ENCODE data around the gene KCNA10.

DNA sequence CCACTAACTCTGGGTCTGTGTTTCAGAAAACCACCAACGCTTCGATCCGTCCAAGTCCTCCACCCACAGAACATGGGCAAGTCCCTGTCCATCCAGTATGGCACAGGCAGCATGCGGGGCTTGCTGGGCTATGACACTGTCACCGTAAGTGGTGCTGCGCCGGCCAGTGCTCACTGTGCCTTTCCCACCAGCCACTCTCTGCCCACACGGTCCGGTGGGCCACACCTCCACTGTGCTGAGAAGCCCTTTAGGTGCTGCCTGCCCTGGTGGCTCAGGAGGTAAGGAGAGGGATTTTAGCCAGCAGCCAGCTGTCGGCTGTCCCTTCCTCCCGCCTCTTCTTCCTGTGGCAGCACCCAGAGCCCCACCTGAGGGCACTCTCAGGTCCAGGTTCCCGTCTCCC, 34.2 kb downstream of the KCNA10 start:
- TF ChIP-seq POLR2A (IDR thresholded peaks at IDR 0.05) (no peak), POLR2AphosphoS5 (IDR thresholded peaks at IDR 0.05) (no peak)
- TF ChIP-seq, protein P1, sequence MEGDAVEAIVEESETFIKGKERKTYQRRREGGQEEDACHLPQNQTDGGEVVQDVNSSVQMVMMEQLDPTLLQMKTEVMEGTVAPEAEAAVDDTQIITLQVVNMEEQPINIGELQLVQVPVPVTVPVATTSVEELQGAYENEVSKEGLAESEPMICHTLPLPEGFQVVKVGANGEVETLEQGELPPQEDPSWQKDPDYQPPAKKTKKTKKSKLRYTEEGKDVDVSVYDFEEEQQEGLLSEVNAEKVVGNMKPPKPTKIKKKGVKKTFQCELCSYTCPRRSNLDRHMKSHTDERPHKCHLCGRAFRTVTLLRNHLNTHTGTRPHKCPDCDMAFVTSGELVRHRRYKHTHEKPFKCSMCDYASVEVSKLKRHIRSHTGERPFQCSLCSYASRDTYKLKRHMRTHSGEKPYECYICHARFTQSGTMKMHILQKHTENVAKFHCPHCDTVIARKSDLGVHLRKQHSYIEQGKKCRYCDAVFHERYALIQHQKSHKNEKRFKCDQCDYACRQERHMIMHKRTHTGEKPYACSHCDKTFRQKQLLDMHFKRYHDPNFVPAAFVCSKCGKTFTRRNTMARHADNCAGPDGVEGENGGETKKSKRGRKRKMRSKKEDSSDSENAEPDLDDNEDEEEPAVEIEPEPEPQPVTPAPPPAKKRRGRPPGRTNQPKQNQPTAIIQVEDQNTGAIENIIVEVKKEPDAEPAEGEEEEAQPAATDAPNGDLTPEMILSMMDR (IDR thresholded peaks at IDR 0.05), result no peak
